Stimulated activated CD4-positive, alpha-beta T cell treated with anti-CD3 and anti-CD28 coated beads, Interleukin-1b, Interleukin-23, amount 100 ng/mL, for 48 hours (primary cell): ENCODE measurements around the gene FOXO1.

Source experiments
- DNase-seq: peaks from one replicate; pipeline ENCODE4 v3.0.0-alpha.2; 2020

FOXO1 gene

DNA sequence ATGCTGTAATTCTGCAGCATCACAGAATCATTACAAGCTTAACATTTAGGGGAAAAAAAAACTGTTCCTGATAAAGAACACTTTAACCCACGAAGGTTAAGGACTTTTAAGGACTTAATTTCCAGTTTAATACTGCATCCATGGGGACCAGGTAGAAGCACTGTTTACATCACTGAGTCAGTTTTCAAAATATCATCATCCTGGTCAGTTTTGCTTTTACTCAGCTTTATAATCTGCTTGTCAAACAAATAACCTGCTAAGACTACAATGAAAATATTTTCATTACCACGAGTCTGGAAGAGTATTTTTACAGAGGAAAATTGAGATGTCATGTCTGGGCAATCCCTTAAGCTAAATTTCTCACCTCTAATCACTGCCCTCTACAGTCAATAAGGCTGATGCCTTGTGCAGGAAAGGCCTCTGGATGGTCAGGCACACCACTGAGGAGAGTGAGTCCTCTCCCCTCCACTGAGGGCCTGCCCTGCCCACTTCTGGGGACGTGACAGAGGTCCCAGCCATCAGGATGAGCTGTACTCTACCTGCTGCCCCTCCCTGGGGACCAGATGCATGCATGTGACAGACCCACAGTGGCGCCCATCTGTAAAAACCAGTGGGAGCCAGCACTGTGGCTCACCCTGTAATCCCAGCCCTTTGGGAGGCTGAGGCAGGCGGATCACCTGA is 31.0 kb downstream of the FOXO1 start:
- DNase-seq: no peak

DNA sequence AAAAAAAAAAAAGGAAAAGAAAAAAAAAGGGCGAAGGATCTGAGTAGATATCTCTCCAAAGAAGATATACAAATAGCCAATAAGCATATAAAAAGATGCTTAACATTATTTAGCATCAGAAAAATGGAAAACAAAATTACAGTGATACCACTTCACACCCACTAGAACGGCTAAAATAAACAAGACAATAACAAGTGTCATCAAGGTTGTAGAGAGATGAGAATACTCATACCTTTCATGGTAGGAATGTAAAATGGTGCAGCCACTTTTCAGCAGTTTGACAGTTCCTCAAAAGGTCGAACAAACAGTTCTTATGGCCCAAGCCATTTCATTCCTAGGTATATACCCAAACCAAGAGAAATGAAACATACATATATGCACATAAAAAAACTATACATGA is 33.5 kb downstream of the FOXO1 start:
- no peak for DNase-seq

DNA sequence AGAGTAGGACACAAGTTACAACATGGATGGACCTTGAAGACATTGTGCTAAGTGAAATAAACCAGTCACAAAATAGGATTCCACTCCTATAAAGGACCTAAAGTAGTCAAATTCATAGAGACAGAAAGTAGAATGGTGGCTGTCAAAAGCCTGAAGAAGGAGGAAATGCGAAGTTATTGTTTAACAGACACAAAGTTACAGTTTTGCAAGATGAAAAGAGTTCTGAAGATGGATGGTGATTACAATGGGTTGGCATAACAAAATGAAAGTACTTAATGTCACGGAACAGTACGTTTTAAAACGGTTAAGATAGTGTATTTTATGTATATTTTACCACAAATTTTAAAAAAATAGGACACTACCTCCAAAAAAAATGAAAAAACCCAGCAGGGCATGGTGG is 34.8 kb downstream of the FOXO1 start:
- DNase-seq: no peak

DNA sequence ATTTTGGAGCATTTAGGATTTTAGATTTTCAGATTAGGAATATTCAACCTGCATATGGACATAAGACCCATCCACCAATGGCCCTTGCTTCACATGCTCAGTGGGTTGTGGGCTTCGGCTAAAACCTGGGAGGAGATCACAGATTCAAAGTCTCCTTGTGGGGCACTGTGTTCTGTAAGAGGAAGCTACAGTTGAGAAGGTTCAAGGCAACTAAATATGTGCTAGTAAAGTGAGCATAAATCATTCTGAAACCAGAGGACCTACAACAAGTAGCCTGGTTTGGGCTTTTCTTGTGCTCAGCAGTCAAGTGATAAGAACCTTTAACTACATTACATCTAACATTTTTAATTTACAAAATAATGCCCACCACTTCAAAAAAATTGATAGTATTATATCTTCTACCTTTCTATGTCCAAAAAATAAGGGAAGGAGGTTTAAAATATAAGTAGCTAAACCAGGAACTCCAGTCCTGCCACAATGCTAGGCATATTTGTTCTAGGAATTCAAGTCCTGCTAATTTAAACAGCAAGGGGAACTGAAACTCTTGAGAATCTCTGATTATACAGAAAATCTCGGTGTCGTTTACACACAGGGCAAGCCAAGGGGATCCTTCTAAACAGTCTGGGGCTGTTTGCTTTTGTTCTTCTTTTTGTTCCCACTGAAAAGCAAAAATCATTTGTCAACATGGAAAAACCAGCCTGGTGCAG is 36.6 kb downstream of the FOXO1 start:
- DNase-seq: no peak

GRCh38 chr13:40626977-40627376 is 39.5 kb downstream of the FOXO1 start:
- DNase-seq: no peak

DNA sequence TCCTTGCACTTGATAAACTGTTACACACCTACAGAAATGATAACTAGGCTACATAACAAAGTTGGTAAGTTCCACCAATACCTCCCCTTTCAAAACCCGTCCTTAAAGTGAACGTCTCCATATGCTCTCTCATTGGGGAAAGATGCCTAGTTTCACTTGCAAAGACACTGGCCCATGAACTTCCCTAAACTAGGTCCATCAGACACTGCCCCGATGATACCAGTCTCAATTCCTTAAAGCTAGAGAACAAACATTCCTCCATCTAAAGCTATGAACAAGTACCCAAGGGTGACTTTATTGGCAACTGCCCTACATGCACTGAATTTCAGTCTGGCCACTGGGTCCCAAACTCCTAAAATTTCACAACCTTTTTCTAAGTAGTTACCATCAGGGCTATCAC is 39.9 kb downstream of the FOXO1 start:
- DNase-seq: no peak

GRCh38 chr13:40624986-40625385 is 41.5 kb downstream of the FOXO1 start:
- no peak for DNase-seq

DNA sequence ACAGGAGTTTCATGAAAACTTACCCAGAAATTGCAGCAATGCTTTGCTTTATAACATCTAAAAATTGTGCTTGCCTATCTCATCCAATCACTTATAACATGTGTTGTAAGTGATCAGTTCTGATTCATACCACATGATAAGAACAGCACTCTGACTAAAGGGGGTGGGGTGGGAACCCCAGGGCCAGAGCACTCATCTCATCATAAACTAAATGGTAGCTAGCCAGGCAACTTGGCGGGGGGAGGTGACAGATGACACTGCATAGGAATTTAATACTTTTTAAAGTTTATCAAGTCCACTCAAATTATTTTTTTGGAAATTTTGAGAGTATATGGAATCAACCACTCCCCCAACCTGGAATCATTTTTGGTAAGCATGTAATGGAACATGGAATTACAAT is 42.1 kb downstream of the FOXO1 start:
- DNase-seq: peak; percentile 69

DNA sequence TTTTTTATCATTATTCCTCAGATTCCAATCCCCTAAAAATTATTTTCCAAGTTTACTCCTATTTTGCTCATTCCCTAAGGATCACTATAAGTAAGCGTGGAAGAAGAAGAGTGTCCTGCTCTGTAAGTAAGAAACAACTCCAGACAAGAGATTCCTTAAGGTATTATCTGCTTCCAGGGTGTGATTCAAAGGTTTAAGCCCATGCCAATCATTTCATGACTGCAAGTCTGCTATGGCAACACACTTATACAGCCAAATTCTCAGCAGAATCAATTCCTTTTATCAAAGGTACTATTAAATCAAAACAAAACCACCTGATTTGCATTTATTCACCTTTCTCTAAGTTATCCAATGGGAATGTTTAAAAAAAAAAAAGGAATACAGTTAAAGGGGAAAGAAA is 43.7 kb downstream of the FOXO1 start:
- DNase-seq: no peak

- DNase-seq: no peak
Observed at GRCh38 chr13:40622246-40622645, 44.2 kb downstream of the FOXO1 start.

GRCh38 chr13:40619479-40619814 is 47.0 kb downstream of the FOXO1 start:
- no peak for DNase-seq

GRCh38 chr13:40618581-40619478 is 47.6 kb downstream of the FOXO1 start:
- DNase-seq: no peak

DNA sequence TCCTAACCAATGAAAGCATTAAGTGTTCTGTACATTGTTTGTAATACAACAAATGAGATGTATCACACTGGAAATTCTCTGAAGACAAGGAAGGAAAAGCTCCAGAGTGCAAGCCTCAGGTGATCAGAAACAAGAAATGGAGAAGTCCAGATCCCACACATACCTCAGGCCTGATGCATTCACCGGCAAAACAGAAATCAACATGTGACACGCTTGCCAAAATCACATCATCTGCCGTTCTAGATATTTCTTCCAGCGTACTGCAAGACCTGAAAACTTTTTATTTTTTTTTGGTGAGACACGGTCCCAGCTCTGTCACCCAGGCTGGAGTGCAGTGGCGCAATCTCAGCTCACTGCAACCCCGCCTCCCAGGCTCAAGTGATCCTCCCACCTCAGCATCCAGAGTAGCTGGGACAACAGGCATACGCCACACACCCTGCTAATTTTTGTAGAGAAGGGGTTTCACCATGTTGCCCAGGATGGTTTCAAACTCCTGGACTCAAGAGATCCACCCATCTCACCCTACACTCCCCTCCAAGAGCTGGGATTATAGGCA is 48.6 kb downstream of the FOXO1 start:
- no peak for DNase-seq

DNA sequence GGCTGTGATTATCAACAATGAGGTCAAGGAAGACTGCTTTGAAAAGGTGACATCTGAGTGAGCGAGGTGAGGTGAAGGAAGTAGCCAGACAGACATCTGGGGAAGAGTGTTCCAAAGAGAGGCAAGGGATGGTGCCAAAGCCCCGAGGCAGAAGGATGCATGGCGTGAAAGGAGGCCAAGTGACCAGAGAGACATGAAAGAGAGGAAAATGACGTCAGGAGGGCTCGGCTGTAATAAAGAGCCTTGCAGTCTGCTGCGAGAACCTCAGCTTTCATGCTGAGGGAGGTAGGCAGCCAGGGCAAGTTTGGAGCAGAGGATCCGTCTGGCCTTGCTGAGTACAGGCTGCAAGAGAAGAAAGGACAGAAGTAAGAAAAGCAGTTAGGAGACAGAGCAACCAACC is 50.8 kb downstream of the FOXO1 start:
- no peak for DNase-seq

DNA sequence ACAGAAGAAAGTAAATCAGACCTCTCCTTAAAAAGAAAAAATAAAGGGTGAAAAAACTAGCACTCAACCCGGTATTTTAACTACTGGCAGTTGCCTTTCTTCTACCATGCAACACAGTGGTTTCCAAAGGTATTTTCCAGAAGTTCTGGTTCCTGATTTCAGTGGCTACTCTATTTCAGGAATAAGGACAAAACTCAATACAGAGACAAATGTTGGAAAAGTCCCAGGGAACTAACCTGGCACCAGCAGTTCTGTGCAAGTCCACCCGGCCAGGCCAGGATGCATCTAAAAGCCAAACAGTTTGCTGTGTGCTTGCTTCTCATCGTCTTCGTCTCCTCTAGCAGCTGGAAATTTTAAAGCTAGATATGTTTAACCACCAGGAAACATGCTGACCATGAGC is 52.5 kb downstream of the FOXO1 start:
- DNase-seq: no peak

DNA sequence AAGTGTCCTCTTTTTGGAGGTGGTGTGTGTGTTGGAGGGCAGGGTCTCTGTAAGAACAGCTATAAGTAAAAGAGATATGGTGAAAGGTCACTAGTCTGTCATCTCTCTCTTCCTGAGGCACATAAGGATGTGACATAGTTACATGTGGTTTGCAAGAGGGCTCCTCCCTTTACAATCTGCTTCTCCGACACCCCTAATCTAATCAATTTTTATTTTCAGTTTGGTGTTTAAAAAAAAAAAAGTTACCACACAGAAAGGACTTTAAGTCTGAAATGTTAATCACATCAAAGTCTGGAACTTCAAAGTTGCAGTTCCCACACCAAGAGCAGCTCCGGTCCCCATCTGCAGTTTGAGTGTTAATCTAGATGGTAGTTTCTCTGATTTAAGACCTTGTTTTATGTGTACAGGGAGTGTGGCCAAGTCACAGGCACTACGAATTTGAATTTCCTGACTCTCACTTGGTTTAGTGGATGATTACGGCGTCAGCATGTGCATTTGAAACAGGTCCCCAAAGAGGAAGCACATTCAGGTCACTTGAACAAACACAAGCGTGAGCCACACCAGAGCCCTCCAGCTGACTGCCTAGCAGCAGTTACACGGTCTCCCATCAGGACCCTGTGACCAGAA is 53.1 kb downstream of the FOXO1 start:
- peak; percentile 59 for DNase-seq

DNA sequence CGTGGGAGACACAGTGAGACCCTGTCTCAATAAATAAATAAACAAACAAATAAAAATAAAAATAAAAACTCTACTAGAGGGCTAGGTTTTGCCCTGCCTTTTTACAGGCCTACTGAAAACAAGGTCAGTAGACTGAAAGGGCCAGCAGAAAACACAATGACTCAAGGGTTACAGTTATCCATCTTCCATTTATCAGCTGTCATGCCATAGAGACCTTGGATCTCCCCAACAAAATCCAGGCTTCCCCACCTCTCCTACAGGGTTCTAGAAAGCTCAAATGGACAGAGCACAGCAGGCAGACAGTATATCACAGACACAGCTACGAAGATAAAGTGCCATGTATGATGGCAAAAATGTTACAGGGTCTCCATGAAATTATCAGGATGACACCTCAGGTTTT is 54.4 kb downstream of the FOXO1 start:
- no peak for DNase-seq

DNA sequence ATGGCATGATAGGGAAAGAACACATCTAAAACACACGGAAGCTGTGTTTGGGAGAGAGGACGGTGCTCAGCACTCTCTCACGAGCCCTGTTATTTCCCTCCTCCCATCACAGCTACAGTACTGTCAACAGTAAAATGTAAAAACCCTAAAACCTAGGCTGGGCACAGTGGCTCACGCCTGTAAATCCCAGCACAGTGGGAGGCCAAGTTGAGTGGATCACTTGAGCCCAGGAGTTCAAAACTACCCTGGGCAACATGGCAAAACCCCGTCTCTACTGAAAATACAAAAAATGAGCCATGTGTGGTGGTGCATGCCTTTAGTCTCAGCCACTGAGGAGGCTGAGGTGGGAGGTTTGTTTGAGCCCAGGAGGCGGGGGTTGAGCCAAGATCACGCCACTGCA is 54.8 kb downstream of the FOXO1 start:
- no peak for DNase-seq

DNA sequence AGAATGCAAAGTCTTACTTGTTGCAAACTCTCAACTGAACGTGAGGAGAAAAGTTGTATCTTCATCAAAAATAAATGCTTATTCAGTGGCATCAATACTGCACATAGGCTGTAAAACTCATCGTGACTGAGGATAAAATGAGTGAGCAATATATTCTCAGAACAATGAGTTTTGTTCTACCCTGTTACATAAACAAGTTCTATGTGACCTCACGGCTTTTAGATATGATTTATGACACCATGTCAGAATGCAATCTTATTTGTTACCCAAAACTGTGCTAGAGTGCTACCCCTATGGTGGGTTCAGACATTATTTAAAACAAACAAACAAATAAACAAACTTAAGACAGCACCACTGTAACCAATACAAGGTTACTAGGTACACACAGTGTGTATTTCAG is 55.4 kb downstream of the FOXO1 start:
- DNase-seq: no peak

GRCh38 chr13:40609972-40610726 is 56.3 kb downstream of the FOXO1 start:
- no peak for DNase-seq

DNA sequence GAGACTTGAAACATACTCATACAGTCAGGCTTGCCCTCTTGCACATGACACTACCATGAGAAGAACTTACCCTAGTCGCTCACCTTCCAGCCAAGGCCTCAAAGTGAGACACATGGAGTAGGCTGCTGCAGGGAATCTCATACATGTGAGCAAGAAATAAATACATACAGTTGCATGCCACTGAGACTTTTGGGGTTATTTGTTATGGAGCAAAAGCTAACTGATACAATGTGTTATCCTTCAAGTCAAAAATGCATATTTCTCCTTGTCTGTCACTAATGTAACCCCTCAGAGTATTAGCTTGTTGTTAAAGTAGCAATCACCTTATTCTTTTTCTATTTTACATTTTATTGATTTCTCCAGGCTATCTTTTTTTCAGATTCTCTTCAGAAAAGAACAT is 58.1 kb downstream of the FOXO1 start:
- DNase-seq: no peak

- no peak for DNase-seq
Observed at GRCh38 chr13:40605573-40605972, 60.9 kb downstream of the FOXO1 start.
